NCI-H1694 (cell line): ENCODE results near the gene GRK3.

ENCODE experiments used
- DNase-seq: peaks from one replicate; lab custom pipeline; 2025; lab: John Stamatoyannopoulos, UW

Gene GRK3

GRCh38 chr22:25663654-25664053 is 99.2 kb downstream of the GRK3 start:
- no peak for DNase-seq

GRCh38 chr22:25666308-25666707 is 101.8 kb downstream of the GRK3 start:
- no peak for DNase-seq

- no peak for DNase-seq
Observed at GRCh38 chr22:25668437-25668836, 104.0 kb downstream of the GRK3 start.

- DNase-seq: no peak
Observed at GRCh38 chr22:25669253-25670069, 105.0 kb downstream of the GRK3 start.

GRCh38 chr22:25670070-25670461 is 105.6 kb downstream of the GRK3 start:
- no peak for DNase-seq

- no peak for DNase-seq
Observed at GRCh38 chr22:25672289-25673084, 108.0 kb downstream of the GRK3 start.

- DNase-seq: no peak
Observed at GRCh38 chr22:25673713-25674112, 109.2 kb downstream of the GRK3 start.

- no peak for DNase-seq
Observed at GRCh38 chr22:25677631-25678030, 113.2 kb downstream of the GRK3 start.

- no peak for DNase-seq
Observed at GRCh38 chr22:25680051-25680450, 115.6 kb downstream of the GRK3 start.

GRCh38 chr22:25680956-25681355 is 116.5 kb downstream of the GRK3 start:
- no peak for DNase-seq

- DNase-seq: no peak
Observed at GRCh38 chr22:25682109-25682508, 117.6 kb downstream of the GRK3 start.

GRCh38 chr22:25688627-25689026 is 124.2 kb downstream of the GRK3 start:
- DNase-seq: no peak

- DNase-seq: no peak
Observed at GRCh38 chr22:25689631-25690030, 125.2 kb downstream of the GRK3 start.

GRCh38 chr22:25690798-25691197 is 126.3 kb downstream of the GRK3 start:
- no peak for DNase-seq

- no peak for DNase-seq
Observed at GRCh38 chr22:25692397-25693267, 128.2 kb downstream of the GRK3 start.

GRCh38 chr22:25693268-25693565 is 128.7 kb downstream of the GRK3 start:
- no peak for DNase-seq

GRCh38 chr22:25694196-25694907 is 129.9 kb downstream of the GRK3 start:
- DNase-seq: no peak

GRCh38 chr22:25695146-25695545 is 130.7 kb downstream of the GRK3 start:
- no peak for DNase-seq

- DNase-seq: no peak
Observed at GRCh38 chr22:25696763-25697162, 132.3 kb downstream of the GRK3 start.

- no peak for DNase-seq
Observed at GRCh38 chr22:25697181-25697664, 132.7 kb downstream of the GRK3 start.

- DNase-seq: no peak
Observed at GRCh38 chr22:25697978-25698377, 133.5 kb downstream of the GRK3 start.

GRCh38 chr22:25698461-25698860 is 134.0 kb downstream of the GRK3 start:
- DNase-seq: no peak
